Gastroesophageal sphincter (tissue), 3 donors: Measurements from ENCODE around the gene RTN4R.
"Not testable (repeated sequence)": the region's sequence is repeated elsewhere in the genome, so short reads cannot be mapped to it uniquely, and the experiment has no call there.

ENCODE experiments used
- POLR2A ChIP-seq, 2 donors: fragments of 450-650 bp; IDR thresholded peaks; one replicate each; pipeline ENCODE4 v1.6.1; 2017; ENCODE audit warnings: antibody characterized with exemption in 2 of 2, mild to moderate bottlenecking in 2 of 2, moderate library complexity in 1 of 2
- POLR2AphosphoS5 ChIP-seq: sonication (generic); formaldehyde crosslinking; IDR thresholded peaks from one replicate; pipeline ENCODE4 v1.6.1; 2017; ENCODE audit warnings: antibody characterized with exemption
- TF ChIP-seq, protein P1 (sequence below), 4 experiments: fragments of 200-600 bp in 2 of 4; fragments of 450-650 bp in 2 of 4; sonication (generic) in 1 of 4; IDR thresholded peaks; one replicate each; pipeline ENCODE4 v1.5.1; 2017 to 2019; ENCODE audit warnings: antibody characterized with exemption in 4 of 4, mild to moderate bottlenecking in 2 of 4, moderate library complexity in 2 of 4

DNA sequence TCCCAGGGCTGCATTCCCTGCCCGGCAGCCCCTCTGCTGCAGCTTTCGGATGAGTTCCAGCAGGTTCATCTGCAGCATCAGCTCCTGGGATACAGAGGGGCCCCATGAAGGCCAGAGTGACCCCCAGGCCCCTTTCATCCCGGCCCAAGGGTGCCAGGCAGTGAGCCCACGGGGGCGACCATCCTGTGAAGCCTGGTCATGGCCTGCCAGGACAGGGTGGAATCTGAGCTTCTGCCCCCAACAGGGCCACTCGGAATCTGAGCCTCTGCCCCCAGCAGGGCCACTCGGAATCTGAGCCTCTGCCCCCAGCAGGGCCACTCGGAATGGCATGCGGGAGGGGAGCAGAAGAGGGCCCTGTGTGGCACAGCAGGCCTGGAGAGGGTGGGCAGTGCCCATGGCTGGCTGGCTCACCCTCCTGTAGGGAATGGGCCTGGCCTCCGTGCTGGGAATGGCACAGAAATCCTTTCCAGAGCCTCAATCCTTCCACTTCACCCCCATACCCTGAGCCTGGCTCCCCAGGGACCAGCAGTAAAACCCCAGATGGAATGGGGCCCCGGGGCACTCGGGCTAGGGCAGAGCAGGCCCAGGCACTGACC, 46.7 kb upstream of the RTN4R start:
- TF ChIP-seq, protein P1, sequence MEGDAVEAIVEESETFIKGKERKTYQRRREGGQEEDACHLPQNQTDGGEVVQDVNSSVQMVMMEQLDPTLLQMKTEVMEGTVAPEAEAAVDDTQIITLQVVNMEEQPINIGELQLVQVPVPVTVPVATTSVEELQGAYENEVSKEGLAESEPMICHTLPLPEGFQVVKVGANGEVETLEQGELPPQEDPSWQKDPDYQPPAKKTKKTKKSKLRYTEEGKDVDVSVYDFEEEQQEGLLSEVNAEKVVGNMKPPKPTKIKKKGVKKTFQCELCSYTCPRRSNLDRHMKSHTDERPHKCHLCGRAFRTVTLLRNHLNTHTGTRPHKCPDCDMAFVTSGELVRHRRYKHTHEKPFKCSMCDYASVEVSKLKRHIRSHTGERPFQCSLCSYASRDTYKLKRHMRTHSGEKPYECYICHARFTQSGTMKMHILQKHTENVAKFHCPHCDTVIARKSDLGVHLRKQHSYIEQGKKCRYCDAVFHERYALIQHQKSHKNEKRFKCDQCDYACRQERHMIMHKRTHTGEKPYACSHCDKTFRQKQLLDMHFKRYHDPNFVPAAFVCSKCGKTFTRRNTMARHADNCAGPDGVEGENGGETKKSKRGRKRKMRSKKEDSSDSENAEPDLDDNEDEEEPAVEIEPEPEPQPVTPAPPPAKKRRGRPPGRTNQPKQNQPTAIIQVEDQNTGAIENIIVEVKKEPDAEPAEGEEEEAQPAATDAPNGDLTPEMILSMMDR (IDR thresholded peaks at IDR 0.05): not testable (repeated sequence)
- TF ChIP-seq POLR2AphosphoS5; POLR2A (IDR thresholded peaks at IDR 0.05): not testable (repeated sequence)
